Right atrium auricular region (tissue), 2 donors: Measurements from ENCODE around the gene SLC26A4. TPM values are rescaled to one million over a fixed set of nuclear protein-coding genes. Genes with fewer than 3 reads are reported as not detected.

Source experiments
- DNase-seq: peaks from one replicate; pipeline ENCODE4 v3.0.0-alpha.2; 2019; ENCODE audit warnings: low spot score
- H3K27ac ChIP-seq, 2 donors: fragments of 200-600 bp; sonication (generic); 1 replicate in 1 of 2; 2 replicates in 1 of 2; pipeline ENCODE4 v1.5.1; 2016 to 2019
- H3K27me3 ChIP-seq, 2 donors: fragments of 200-600 bp; sonication (generic); one replicate each; pipeline versions ENCODE4 v1.5.1 to v1.6.0; 2017 to 2019
- H3K36me3 ChIP-seq: fragments of 200-600 bp; sonication (generic); one replicate; pipeline ENCODE4 v1.5.1; 2016
- H3K4me1 ChIP-seq, 2 donors: fragments of 200-600 bp; sonication (generic); one replicate each; pipeline versions ENCODE4 v1.5.1 to v1.6.0; 2017 to 2019
- H3K4me3 ChIP-seq, 2 donors: fragments of 200-600 bp; sonication (generic); 1 replicate in 1 of 2; 2 replicates in 1 of 2; pipeline ENCODE4 v1.5.1; 2017 to 2019; ENCODE audit warnings: mild to moderate bottlenecking in 1 of 2, moderate library complexity in 1 of 2
- H3K9me3 ChIP-seq, 2 donors: fragments of 200-600 bp; sonication (generic); one replicate each; pipeline ENCODE4 v1.5.1; 2019
- CTCF ChIP-seq, 2 donors: fragments of 200-600 bp; sonication (generic); IDR thresholded peaks; one replicate each; pipeline ENCODE4 v1.5.1; 2019; ENCODE audit warnings: antibody characterized with exemption in 2 of 2
- total RNA-seq, 2 donors: library from RNA; depleted of rRNA; stranded (reverse); fragments of >200 nt; gene quantifications; one replicate each; pipeline ENCODE4 v1.1.0, GENCODE V29; 2016

The SLC26A4 gene
- total RNA-seq, 2 donors from 2014 or later = 0.30 to 0.51 TPM

GRCh38 chr7:107690611-107691010 lies 30.0 kb downstream of the SLC26A4 start:
- peaks cover 0 to 9% of the 10 kb centered on the region in 2 donors for H3K4me1 ChIP-seq
- TF ChIP-seq CTCF (IDR thresholded peaks at IDR 0.05) = no peak
- H3K27me3 ChIP-seq = no peaks in the 10 kb centered on the region
- no peak overlapping the region for H3K4me3 ChIP-seq
- no peaks in the 10 kb centered on the region for H3K9me3 ChIP-seq
- no peak for DNase-seq
- no peak overlapping the region for H3K27ac ChIP-seq
- H3K36me3 ChIP-seq = no peaks in the 10 kb centered on the region

GRCh38 chr7:107691716-107692115 lies 31.1 kb downstream of the SLC26A4 start:
- Histone ChIP-seq H3K27ac (no peak overlapping the region), H3K36me3 (no peaks in the 10 kb centered on the region), H3K4me3 (no peak overlapping the region), H3K27me3 (no peaks in the 10 kb centered on the region), H3K9me3 (no peaks in the 10 kb centered on the region), H3K4me1 (peaks cover 0 to 9% of the 10 kb centered on the region in 2 donors)
- TF ChIP-seq CTCF (IDR thresholded peaks at IDR 0.05) = no peak
- DNase-seq = no peak

- Histone ChIP-seq H3K27ac (no peak overlapping the region), H3K36me3 (no peaks in the 10 kb centered on the region), H3K27me3 (no peaks in the 10 kb centered on the region), H3K9me3 (no peaks in the 10 kb centered on the region), H3K4me3 (no peak overlapping the region), H3K4me1 (peaks cover 0 to 9% of the 10 kb centered on the region in 2 donors)
- no peak for DNase-seq
- TF ChIP-seq CTCF (IDR thresholded peaks at IDR 0.05) = no peak
Measured at GRCh38 chr7:107692501-107692900, 31.9 kb downstream of the SLC26A4 start.

- no peaks in the 10 kb centered on the region for H3K9me3 ChIP-seq
- no peak for TF ChIP-seq CTCF (IDR thresholded peaks at IDR 0.05)
- DNase-seq = no peak
- no peaks in the 10 kb centered on the region for H3K36me3 ChIP-seq
- H3K4me1 ChIP-seq = peaks cover 0 to 9% of the 10 kb centered on the region in 2 donors
- H3K4me3 ChIP-seq = no peak overlapping the region
- no peak overlapping the region for H3K27ac ChIP-seq
- H3K27me3 ChIP-seq = no peaks in the 10 kb centered on the region
Measured at GRCh38 chr7:107693396-107693795, 32.8 kb downstream of the SLC26A4 start.

GRCh38 chr7:107694386-107694785 lies 33.8 kb downstream of the SLC26A4 start:
- Histone ChIP-seq H3K27ac (no peak overlapping the region), H3K27me3 (no peaks in the 10 kb centered on the region), H3K9me3 (no peaks in the 10 kb centered on the region), H3K4me3 (no peak overlapping the region), H3K4me1 (peaks cover 0 to 9% of the 10 kb centered on the region in 2 donors), H3K36me3 (no peaks in the 10 kb centered on the region)
- no peak for DNase-seq
- TF ChIP-seq CTCF (IDR thresholded peaks at IDR 0.05) = no peak

GRCh38 chr7:107696330-107696946 lies 35.8 kb downstream of the SLC26A4 start:
- H3K9me3 ChIP-seq = no peaks in the 10 kb centered on the region
- peaks cover 0 to 6% of the 10 kb centered on the region in 2 donors for H3K4me1 ChIP-seq
- no peaks in the 10 kb centered on the region for H3K27me3 ChIP-seq
- no peak overlapping the region for H3K4me3 ChIP-seq
- TF ChIP-seq CTCF (IDR thresholded peaks at IDR 0.05) = no peak
- no peak overlapping the region for H3K27ac ChIP-seq
- no peak for DNase-seq
- no peaks in the 10 kb centered on the region for H3K36me3 ChIP-seq
